PC-9 (cell line): ENCODE measurements around the gene LAMB1.

ENCODE experiments used
- EZH2 ChIP-seq: fragments of 200-600 bp; sonication (generic); IDR thresholded peaks from 2 replicates; pipeline ENCODE4 v1.8.0; 2017; ENCODE audit warnings: antibody characterized with exemption, low read depth
- TF ChIP-seq, protein P1 (sequence below): fragments of 200-600 bp; sonication (generic); conservative IDR thresholded peaks from 2 replicates; pipeline ENCODE4 v1.6.1; 2017; ENCODE audit warnings: mixed run types, antibody characterized with exemption, mild to moderate bottlenecking, moderate library complexity

DNA sequence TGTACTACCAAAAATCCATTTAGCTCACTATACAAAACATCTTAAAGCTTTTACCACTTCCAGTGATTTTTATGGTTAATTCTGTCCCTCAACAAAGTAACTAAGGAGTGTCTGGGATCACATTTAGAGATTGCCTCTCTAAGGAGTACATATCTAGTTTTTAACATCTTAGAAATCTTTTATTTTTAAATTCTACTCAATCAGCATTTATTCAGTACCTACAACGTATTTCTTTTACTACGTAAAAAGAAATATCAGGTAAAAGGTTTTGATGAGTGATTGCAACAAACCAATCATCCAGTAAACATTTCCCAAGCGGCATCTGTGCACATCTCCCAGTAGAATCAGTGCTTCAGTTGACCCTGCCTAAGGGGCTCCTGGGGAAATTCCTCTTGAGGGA, 31.9 kb downstream of the LAMB1 start:
- no peak for TF ChIP-seq EZH2
- TF ChIP-seq, protein P1, sequence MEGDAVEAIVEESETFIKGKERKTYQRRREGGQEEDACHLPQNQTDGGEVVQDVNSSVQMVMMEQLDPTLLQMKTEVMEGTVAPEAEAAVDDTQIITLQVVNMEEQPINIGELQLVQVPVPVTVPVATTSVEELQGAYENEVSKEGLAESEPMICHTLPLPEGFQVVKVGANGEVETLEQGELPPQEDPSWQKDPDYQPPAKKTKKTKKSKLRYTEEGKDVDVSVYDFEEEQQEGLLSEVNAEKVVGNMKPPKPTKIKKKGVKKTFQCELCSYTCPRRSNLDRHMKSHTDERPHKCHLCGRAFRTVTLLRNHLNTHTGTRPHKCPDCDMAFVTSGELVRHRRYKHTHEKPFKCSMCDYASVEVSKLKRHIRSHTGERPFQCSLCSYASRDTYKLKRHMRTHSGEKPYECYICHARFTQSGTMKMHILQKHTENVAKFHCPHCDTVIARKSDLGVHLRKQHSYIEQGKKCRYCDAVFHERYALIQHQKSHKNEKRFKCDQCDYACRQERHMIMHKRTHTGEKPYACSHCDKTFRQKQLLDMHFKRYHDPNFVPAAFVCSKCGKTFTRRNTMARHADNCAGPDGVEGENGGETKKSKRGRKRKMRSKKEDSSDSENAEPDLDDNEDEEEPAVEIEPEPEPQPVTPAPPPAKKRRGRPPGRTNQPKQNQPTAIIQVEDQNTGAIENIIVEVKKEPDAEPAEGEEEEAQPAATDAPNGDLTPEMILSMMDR: no peak
